Endodermal cell (in vitro differentiated cells): Measurements from ENCODE around the gene CCDC102A. TPM values are rescaled to one million over a fixed set of nuclear protein-coding genes. Genes with fewer than 3 reads are reported as not detected.

Experiments
- DNase-seq: peaks from one replicate; pipeline ENCODE4 v3.0.0-alpha.2; 2017
- H3K27ac ChIP-seq: 2 replicates; pipeline ENCODE4 v1.5.1; 2013; ENCODE audit warnings: mild to moderate bottlenecking, low read depth, low read length, moderate library complexity
- H3K27me3 ChIP-seq: 2 replicates; pipeline ENCODE4 v1.6.1; 2013; ENCODE audit warnings: mild to moderate bottlenecking, low read length, moderate library complexity; ENCODE audit not compliant: insufficient read depth, control insufficient read depth, poor library complexity, severe bottlenecking
- H3K36me3 ChIP-seq: 2 replicates; pipeline ENCODE4 v1.7.0; 2013; ENCODE audit warnings: mild to moderate bottlenecking, low read length, moderate library complexity; ENCODE audit not compliant: control insufficient read depth, insufficient read depth
- H3K4me1 ChIP-seq: one replicate; pipeline ENCODE4 v1.7.0; 2013; ENCODE audit warnings: low read length; ENCODE audit not compliant: control insufficient read depth, insufficient read depth
- H3K4me3 ChIP-seq: 2 replicates; pipeline ENCODE4 v1.5.1; 2013; ENCODE audit warnings: mild to moderate bottlenecking, low read length, moderate library complexity
- H3K9ac ChIP-seq: 2 replicates; pipeline ENCODE4 v1.6.1; 2013; ENCODE audit warnings: mild to moderate bottlenecking, low read length, moderate library complexity; ENCODE audit not compliant: poor library complexity, severe bottlenecking; ENCODE audit errors: extremely low read depth
- H3K9me3 ChIP-seq: 2 replicates; pipeline ENCODE4 v1.6.1; 2013; ENCODE audit warnings: mild to moderate bottlenecking, low read length, moderate library complexity; ENCODE audit not compliant: control insufficient read depth
- H3K27ac Mint-ChIP-seq: 2 replicates; pipeline ENCODE4 v1.8.0; 2020; ENCODE audit warnings: mixed read lengths
- H3K27me3 Mint-ChIP-seq: 2 replicates; pipeline ENCODE4 v1.8.0; 2021; ENCODE audit warnings: mild to moderate bottlenecking, mixed read lengths; ENCODE audit not compliant: insufficient read depth
- H3K36me3 Mint-ChIP-seq: 2 replicates; pipeline ENCODE4 v1.8.0; 2020; ENCODE audit warnings: low read depth, mixed read lengths
- H3K4me1 Mint-ChIP-seq: 2 replicates; pipeline ENCODE4 v1.8.0; 2020; ENCODE audit warnings: mixed read lengths
- H3K4me3 Mint-ChIP-seq: 2 replicates; pipeline ENCODE4 v1.8.0; 2020; ENCODE audit warnings: mild to moderate bottlenecking, moderate library complexity, mixed read lengths
- H3K9me3 Mint-ChIP-seq: 2 replicates; pipeline ENCODE4 v1.8.0; 2020; ENCODE audit warnings: mild to moderate bottlenecking, mixed read lengths
- CTCF ChIP-seq: fragments of 200-600 bp; sonication (generic); conservative IDR thresholded peaks from 2 replicates; pipeline ENCODE4 v1.5.0; 2021; ENCODE audit warnings: antibody characterized with exemption, mild to moderate bottlenecking
- WGBS, 2 experiments: methylation state at CpG; one replicate each; pipeline versions ENCODE4 v1.1.5 to v1.1.7; 2013; ENCODE audit warnings: missing lambda C conversion rate in 2 of 2, mixed read lengths in 1 of 2; ENCODE audit not compliant: insufficient coverage in 1 of 2, insufficient read length in 1 of 2; 5-methylcytosine and 5-hydroxymethylcytosine counted together
- total RNA-seq, 2 donors: library from RNA; stranded (reverse); fragmentation: NEBNext Ultra II Directional in 1 of 2; extraction: Animal tissue kit (Norgen Biotek cat#: 25700) in 1 of 2; gene quantifications; 2 replicates in 1 of 2; 3 replicates in 1 of 2; pipeline ENCODE4 v1.2.1, GENCODE V29; 2021

The CCDC102A gene
- total RNA-seq, 2 donors from 2014 or later, result 6.7 to 9.8 TPM

DNA sequence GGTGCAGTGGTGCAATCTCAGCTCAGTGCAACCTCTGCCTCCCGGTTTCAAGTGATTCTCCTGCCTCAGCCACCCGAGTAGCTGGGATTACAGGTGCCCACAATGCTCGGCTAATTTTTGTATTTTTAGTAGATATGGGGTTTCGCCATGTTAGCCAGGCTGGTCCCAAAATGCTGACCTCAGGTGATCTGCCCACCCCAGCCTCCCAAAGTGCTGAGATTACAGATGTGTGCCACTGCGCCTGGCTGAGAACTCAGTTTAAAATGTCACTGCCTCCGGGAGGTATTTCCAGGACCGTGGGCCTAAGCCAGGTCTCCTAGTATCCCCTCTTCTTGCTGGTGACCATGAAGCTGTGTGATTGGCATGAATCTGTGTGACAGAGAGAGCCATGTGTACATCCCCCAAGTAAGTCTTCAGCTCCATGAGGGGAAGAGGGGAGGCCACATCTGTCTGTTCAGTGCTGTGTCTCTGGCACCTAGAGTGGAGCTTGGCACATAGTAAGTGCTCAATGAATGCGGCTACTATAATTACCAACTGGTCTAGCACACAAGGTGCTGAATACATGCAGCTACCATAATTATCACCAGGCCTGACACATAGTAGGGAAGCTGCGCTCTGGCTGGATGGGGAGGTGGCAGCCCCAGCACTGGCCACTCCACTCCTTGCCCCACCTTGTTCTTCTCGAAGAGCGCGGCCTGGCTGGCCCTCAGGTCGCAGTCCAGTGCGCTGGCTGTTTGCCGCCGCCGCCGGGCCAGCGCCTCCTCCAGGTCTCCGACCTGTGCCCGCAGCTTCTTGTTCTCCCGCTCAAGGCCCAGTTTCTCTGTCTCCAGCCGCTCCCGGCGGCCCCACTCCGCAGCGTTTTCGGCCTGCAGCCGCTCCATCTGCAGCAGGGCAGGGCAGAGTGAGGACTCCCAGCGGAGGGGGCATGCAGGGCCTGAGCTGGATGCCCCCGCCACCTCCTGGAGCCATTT lies 18.7 kb downstream of the CCDC102A start:
- Histone ChIP-seq H3K36me3 (peaks cover 4% of the 10 kb centered on the region), H3K9ac (no peak overlapping the region), H3K27ac (no peak overlapping the region), H3K4me3 (no peak overlapping the region), H3K9me3 (no peaks in the 10 kb centered on the region), H3K4me1 (no peaks in the 10 kb centered on the region), H3K27me3 (no peaks in the 10 kb centered on the region)
- no peak for TF ChIP-seq CTCF
- no peak overlapping the region for H3K4me3 Mint-ChIP-seq
- peaks cover 1% of the 10 kb centered on the region for H3K27me3 Mint-ChIP-seq
- no peaks in the 10 kb centered on the region for H3K9me3 Mint-ChIP-seq
- no peak for DNase-seq
- no peaks in the 10 kb centered on the region for H3K4me1 Mint-ChIP-seq
- no peak overlapping the region for H3K27ac Mint-ChIP-seq
- 95% methylated on average over 29 to 31 of the region's 31 CpGs for WGBS, 2 experiments
- peaks cover 18% of the 10 kb centered on the region for H3K36me3 Mint-ChIP-seq

DNA sequence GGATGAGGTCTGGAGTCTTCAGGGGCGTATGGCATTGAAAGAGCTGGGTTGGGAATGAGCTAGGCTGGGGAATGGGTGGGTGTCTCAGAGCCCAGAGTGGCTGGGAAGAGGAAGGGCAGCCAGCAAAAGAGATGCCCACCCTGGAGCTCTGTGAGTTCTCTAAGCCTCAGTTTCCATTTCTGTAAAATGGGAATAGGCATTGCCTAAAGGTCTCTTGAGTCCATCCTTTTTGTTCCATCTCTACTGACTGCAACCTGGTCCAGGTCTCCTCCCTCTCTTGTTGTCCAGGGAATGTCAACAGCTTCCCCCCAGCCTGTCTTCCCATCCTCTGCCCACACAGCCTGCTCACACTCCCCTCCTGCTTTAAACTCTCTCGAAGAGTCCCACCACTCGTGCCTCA lies 19.6 kb downstream of the CCDC102A start:
- no peaks in the 10 kb centered on the region for H3K27me3 ChIP-seq
- no peak overlapping the region for H3K4me3 Mint-ChIP-seq
- no peaks in the 10 kb centered on the region for H3K9me3 Mint-ChIP-seq
- H3K9ac ChIP-seq, result no peak overlapping the region
- peaks cover 4% of the 10 kb centered on the region for H3K36me3 ChIP-seq
- no peak overlapping the region for H3K4me3 ChIP-seq
- H3K4me1 ChIP-seq, result no peaks in the 10 kb centered on the region
- H3K9me3 ChIP-seq, result no peaks in the 10 kb centered on the region
- TF ChIP-seq CTCF, result no peak
- H3K27ac ChIP-seq, result no peak overlapping the region
- H3K27me3 Mint-ChIP-seq, result no peaks in the 10 kb centered on the region
- DNase-seq, result no peak
- no peaks in the 10 kb centered on the region for H3K4me1 Mint-ChIP-seq
- no peak overlapping the region for H3K27ac Mint-ChIP-seq
- WGBS, 2 experiments, result 92 to 93% methylated on average over 3 of the region's 3 CpGs
- H3K36me3 Mint-ChIP-seq, result peaks cover 21% of the 10 kb centered on the region

DNA sequence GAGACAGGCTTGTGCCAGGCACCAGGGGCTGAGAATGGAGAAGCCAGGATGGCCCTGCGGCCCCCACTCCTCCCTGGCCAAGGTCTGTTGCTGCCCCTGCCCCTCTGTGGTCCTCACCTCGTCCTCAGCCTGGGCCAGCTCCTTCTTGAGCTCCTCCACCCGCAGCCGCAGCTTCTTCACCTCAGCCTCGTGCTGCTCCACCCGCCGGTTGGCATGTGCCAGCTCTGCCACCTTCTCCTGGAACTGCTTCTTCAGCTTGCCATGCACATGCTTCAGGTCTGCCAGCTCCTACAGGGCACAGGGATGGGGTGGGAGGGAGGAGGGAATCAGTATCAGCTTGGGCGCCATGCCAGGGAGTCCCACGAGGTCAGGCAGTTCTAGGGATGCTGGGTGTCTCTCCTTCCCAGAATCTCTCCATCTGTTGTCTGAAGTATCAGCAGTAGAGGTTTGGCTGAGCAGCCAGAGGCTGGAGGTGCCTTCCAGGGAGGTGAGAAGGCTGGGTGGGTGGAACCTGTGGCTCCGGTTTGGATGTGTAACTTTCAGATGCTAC lies 20.1 kb downstream of the CCDC102A start:
- H3K4me3 Mint-ChIP-seq, result no peak overlapping the region
- H3K27ac Mint-ChIP-seq, result no peak overlapping the region
- no peaks in the 10 kb centered on the region for H3K4me1 Mint-ChIP-seq
- Histone ChIP-seq H3K27me3 (no peaks in the 10 kb centered on the region), H3K4me1 (no peaks in the 10 kb centered on the region), H3K4me3 (no peak overlapping the region), H3K9ac (no peak overlapping the region), H3K9me3 (no peaks in the 10 kb centered on the region), H3K36me3 (peaks cover 4% of the 10 kb centered on the region), H3K27ac (no peak overlapping the region)
- H3K9me3 Mint-ChIP-seq, result no peaks in the 10 kb centered on the region
- no peak for TF ChIP-seq CTCF
- DNase-seq, result no peak
- peaks cover 21% of the 10 kb centered on the region for H3K36me3 Mint-ChIP-seq
- WGBS, 2 experiments, result 95 to 97% methylated on average over 6 to 10 of the region's 10 CpGs
- H3K27me3 Mint-ChIP-seq, result no peaks in the 10 kb centered on the region
